Measurements from ENCODE around the gene MXRA7.
"Not testable (repeated sequence)": the region's sequence is repeated elsewhere in the genome, so short reads cannot be mapped to it uniquely, and the experiment has no call there.

The MXRA7 gene, protein sequence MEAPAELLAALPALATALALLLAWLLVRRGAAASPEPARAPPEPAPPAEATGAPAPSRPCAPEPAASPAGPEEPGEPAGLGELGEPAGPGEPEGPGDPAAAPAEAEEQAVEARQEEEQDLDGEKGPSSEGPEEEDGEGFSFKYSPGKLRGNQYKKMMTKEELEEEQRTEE

DNA sequence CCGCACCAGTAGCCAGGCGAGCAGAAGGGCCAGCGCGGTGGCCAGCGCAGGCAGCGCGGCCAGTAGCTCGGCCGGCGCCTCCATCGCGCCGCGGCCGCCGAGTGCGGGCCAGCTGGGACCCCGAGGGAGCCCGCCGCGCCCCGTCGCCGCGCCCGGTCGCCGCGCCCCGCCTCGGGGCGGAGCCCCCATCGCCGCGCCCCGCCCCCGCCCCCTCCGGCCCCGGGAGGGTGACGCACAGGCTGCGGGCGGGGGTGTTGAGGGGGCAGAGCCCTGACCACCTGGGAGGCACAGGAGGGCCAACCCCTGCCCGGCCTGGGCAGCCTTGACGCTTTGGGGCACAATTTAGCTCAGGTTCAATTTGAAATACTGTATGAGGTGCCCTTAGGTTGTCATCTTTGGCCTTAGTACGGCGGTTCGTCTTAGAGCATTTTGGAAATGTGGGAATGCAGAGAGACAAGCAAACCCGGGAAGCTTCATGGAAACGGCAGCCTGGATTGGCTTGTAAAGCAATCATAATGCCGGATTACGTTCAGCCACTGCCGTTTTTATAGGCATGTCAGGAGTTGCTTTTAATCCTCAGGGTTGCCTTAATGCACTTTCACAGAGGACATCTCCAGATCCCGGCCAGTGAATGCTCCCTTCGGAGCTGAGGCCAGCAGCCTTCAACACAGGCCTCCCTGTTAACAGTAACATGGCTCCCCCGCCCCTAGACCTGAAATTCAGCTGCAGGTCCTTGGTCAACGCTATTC, at the start of gene MXRA7:
MXRA7 (minus strand) TSS at position 103 of the 749 bp plus-strand sequence; CDS start at position 84, 19 bp downstream.
- peak in 1 of 2 donors; percentile 45 for DNase-seq (ENCODE audit: low read depth in 2 of 2)

DNA sequence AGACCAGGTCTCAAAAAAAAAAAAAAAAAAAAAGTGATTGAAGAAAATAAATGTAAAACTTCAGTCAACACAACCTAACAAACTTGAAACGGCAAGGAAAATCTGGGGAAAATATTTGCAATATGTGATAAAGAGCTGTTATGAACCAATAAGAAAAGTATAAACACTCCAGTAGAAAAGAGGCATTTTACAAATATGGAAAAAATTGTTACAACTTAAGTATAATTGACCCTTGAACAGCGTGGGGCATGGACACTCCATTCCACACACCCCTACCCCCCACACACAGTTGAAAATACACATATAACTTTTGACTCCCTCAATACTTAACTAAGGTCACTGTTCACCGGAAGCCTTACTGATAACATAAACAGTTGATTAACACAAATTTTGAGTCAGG, 47.8 kb upstream of the MXRA7 start:
- DNase-seq (ENCODE audit: low read depth in 2 of 2): no peak

DNA sequence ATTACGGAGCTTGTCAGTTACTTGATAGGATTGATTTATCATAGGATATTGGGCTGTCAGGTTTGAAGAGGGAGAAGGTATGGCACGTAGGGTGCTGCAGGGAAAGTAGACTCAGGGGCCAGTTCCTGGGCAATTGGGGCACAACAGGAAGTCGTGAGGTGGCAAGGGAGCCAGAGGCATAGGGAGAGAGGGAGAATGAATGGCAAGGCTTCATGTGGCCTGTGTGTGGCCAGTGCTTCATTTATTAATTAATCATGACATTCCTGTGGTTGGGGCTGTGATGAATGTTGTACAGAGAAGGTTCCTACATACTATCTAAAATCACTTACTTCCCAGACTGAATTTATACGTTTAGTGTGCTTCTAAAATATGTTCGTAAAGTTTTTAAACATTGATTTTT, 46.5 kb upstream of the MXRA7 start:
- no peak for DNase-seq (ENCODE audit: low read depth in 2 of 2)

DNA sequence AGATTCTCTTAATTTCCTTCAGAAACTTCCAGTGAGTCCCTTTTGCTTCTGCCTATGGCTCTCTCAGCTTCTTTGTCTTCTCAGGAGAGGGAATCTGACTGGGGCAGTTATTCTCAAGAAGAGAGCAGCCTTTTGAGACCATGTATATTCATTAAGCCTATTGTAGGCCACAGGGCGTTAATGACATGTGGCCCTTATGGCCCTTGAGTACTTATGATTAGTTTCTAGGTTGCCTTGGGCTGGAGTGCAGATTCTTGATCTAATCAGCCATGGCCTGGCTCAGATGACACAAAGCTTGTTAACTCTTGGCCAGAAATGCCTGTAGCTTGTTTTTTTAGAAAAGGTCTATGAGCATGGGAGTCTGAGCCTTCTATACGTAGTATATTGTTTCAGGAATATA, 44.5 kb upstream of the MXRA7 start:
- no peak for DNase-seq (ENCODE audit: low read depth in 2 of 2)

DNA sequence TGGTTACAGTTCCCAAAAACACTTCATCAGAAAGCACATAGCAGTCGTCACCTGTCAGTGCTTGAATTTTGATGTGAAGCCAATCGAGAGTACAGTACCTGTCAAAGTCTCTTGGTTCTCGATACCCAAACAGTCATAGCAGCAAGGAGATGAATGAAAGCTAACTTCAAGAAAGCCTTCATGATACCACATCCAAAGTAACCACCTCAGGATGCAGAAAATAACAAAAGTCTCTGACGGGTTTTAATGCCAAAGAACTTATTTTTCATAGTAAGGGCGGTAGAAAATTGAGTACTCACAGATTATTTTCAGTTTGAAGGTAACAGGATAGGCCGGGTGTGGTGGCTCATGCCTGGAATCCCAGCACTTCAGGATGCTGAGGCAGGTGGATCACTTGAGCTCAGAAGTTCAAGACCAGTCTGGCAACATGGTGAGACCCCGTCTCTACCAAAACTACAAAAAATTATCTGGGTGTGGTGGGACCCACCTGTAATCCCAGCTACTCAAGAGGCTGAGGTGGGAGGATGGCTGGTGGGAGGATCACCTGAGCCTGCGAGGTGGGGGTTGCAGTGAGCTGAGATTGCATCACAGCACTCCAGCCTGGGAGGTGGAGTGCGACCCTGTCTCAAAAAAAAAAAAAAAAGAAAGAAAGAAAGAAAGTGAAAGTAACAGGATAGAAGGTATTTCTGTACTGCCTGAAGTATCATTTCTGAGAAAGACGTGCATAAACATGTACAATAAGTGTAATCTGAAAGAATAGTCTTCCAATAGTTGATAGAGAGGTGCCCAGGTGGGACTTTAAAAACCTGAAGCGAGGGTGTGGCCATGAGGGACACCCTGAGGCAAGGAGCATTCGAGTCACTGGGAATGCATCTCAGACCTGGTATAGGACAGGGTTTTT, 42.5 kb upstream of the MXRA7 start:
- DNase-seq (ENCODE audit: low read depth in 2 of 2): no peak

DNA sequence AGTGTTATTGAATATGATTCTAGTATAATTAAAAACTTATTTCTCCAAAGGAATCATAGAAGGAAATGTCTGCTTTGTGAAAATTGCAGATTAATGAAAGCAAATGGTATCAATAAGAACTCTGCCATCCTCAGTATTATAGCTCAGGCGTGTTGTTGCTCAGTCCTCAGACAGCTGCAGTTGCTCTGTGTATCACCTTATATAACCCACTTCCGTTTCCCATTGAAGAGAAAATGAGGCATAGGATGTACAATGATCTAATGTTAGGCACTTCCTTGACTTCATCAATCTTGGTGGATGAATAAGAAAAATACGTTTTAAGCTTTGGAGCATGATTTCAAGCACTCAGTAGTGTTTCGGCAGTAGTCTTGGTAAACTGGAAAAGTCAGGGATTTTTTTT, 41.2 kb upstream of the MXRA7 start:
- no peak for DNase-seq (ENCODE audit: low read depth in 2 of 2)

DNA sequence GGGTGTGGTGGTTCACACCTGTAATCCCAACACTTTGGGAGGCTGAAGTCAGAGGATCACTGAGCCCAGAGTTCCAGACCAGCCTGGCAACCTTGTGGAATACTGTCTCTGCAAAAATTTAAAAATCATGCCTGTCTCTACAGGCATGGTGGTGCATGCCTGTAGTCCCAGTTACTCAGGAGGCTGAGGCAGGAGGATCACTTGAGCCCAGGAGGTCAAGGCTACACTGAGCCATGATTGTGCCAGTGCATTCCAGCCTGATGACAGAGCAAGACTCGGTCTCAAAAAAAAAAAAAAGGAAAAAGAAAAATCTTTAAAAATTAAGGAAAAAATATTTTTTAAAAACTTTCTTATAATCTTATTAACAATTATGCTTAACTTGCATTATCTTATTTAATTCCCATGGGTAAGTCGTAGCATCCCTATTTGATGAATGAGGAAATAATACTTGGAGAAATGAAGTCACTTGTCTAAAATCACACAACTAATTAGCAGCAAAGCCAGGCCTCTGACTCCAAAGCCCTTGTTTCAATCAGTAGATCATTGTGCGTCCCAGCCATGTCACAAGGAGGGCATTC, 40.7 kb upstream of the MXRA7 start:
- DNase-seq (ENCODE audit: low read depth in 2 of 2): no peak

DNA sequence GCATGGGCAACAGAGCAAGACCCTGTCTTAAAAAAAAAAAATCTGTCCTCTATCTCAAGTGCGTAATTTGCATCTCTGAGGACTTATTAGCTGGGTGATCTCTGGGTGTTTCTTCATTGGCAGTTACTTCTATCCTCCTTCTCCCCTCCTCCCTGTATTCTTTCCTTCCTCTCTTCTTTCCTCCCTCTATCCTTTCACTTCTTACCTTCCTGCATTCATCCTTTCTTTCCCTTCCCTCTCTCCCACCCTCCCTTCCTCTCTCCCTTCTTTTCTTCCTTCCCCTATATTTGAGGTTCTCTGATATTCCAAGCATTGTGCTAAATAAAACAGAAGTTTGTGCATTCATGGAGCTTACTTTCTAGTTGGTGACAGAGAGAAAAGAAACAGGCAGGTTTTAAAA, 37.9 kb upstream of the MXRA7 start:
- DNase-seq (ENCODE audit: low read depth in 2 of 2): no peak

DNA sequence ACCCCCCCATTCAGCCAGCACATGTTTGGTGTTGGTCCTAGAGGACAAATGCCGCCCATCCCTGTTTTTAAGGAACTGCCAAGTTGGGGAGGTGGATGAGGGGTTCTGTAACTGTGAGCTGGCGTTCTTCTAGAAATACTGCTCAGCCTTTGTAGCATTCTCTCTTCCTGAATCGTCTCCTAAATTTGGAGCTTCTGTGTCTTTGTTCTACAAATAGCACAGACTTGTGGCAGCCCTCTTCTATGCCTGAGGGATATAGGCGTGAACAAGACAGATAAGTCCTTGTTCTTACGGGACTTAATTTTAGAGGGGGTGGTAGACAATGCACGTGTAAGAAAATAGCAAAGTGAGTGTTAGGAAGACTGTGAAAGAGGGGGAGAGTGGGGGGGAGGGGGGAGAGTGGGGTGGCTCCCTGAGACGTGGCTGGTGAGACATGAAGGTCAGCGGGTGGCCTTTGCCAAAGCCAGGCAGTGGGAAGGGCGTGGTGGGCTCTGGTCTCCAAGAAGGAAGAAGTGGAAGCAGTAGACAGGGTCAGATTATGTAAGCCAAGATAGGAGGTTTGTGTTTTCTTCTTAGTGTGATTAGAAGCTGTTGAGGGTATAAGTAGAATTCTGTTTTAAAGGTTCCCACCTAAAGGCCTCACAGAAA, 37.1 kb upstream of the MXRA7 start:
- DNase-seq (ENCODE audit: low read depth in 2 of 2): no peak

DNA sequence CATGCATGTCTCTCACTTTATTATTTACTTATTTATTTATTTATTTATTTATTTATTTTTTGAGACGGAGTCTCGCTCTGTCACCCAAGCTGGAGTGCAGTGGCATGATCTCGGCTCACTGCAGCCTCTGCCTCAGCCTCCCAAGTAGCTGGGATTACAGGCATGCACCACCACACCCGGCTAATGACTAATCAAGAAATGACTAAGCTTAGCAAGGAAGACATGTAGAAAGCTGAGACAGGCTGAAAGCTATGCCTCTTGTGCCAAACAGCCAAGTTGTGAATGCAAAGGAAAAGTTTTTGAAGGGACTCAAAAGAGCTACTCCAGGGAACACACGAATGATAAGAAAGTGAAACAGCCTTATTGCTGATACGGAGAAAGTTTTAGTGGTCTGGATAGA, 35.0 kb upstream of the MXRA7 start:
- not testable (repeated sequence) for DNase-seq (ENCODE audit: low read depth in 2 of 2)

DNA sequence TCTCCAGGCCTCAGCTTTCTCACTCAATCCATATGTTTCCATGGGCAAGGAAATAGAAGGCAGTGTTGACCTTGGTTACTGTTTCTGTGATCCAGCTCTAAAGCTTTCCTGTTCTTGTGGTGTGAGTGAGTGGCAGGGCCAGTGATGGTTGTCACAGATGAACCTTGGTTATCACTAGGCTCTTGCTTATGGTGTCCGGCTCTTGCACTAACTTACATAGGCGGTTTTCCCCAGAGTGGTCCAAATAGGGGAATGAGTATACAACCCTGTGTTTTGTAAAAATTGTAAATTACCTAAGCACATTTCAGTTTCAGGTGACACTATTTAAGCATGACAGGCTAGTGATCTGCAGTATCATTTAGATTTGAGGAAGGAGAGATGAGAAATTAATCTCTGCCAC, 34.0 kb upstream of the MXRA7 start:
- no peak for DNase-seq (ENCODE audit: low read depth in 2 of 2)

DNA sequence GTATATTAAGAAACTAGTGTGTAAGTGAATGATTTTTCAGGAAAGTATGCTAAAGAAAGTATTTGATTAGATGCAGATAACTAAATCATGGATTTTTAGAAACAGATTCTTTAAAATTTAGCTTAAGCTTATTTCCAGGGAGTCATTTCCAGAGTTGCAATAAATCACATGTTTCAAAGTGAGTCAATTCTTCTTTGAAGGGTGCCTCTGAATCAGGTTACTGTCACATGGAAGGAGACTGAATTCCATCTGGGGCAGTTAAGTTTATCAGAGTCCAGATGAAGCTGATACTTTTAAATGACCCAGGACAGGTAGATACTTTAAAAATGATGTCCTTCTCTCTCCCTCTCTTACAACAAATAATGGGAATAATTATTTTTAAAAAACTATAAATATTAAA, 32.2 kb upstream of the MXRA7 start:
- DNase-seq (ENCODE audit: low read depth in 2 of 2): no peak

DNA sequence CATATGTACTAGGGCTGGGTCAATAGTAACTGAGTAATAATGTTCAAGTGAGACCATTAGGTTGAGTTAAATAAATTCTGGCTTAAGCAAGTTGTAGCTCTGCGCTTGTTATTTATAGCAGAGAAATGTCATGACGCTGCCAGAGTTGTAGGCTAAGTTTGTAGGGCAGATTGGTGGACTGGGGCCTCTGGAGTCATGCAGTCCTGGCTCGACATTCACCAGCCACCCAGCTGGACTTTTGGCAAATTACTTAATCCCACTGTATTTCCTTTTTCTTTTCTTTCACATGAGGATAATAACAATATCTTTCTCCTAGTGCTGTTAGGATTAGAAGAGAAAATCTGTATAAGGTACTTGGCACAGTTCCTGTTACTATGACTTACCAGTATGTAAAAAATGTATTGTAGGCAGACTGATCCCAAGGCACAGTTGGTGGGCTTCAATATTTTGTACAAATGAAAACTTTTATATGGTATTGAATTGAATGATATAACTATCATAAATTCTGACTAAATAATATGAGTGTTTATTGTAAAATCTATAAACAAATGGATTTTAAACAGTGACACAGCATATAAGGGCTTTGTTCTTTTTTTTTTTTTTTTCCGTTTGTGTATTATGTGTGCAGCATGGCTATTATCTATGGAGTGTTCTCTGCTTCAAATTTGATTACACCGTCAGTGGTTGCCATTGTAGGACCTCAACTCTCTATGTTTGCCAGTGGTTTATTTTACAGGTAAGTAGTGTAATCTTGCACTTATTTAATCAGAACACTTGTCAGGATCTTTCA, 29.8 kb upstream of the MXRA7 start:
- DNase-seq (ENCODE audit: low read depth in 2 of 2): no peak

DNA sequence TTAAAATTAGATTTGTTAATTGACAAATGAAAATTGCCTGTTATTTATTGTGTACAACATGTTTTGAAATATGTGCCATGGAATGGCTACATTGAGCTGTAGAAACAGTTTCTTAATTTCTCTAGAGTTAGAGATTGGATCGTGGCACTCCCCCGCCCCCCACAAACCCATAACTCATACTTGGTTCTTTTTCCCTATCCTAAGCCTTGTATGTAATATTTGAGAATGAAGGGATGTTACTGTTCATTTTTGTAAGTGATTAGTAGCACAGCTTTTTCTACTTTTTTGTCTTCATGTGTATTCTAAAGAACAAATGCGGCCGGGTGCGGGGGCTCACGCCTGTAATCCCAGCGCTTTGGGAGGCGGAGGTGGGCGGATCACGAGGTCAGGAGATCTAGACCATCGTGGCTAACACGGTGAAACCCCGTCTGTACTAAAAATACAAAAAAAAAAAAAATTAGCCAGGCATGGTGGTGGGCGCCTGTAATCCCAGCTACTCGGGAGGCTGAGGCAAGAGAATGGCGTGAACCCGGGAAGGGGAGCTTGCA, 28.9 kb upstream of the MXRA7 start:
- DNase-seq (ENCODE audit: low read depth in 2 of 2): not testable (repeated sequence)

DNA sequence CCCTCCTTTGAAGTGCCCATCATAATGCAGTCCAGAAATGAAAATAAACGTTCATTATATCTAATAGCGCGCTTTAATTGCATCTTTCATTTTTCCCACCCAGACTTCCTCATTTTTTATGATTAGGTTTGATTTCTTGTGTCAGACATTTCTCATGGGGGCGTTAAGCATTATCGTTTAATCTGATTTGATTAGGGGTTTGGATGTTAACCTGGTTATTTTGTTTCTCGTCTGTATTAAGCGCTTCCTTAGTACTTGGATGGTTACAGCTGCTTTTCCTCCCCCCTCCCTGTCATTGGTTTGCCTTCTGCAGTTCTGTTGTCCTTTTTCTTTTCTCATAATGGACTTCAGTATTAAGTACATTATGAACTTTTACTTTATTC, 27.7 kb upstream of the MXRA7 start:
- DNase-seq (ENCODE audit: low read depth in 2 of 2): no peak

DNA sequence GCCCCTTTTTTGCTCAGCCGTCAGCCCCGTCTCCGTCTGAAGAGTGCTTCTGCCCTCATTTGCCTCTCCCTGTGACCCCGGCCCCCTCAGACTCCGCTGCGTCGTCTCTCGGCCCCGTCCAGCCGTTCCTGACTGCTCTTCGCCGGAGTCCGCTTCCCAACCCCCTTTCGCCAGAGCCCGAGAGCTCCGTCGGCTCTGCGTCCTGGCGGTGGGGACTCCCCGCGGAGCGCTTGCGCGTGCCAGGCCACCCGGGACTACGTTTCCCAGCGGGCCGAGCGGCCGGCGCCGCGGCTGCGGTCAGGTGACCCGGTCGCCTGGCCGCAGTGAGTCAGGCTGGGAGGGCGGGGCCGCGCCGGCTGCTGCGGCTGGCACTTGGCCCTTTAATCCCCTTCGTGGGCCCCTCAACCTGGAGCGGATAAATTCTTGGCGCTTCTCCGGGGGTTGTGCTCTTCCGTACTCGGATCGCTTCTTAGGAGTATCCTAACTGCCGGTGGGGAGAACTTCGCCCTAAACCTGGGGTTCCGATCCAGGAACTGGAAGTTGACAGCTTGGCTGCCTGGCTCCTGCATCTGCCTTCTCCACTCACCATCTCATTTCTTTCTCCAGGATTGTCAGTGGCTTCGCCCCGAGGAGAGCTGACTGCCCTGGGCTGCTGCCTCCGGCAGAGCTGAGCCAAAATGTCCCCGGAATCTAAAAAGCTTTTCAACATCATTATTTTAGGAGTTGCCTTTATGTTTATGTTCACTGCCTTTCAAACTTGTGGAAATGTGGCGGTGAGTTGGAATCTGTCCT, 27.1 kb upstream of the MXRA7 start, which contains the start of gene MFSD11:
MFSD11 (plus strand) TSS at position 444 of the 792 bp plus-strand sequence; CDS start at position 678, 234 bp downstream.
- DNase-seq (ENCODE audit: low read depth in 2 of 2): peak; percentile 80 to 90

DNA sequence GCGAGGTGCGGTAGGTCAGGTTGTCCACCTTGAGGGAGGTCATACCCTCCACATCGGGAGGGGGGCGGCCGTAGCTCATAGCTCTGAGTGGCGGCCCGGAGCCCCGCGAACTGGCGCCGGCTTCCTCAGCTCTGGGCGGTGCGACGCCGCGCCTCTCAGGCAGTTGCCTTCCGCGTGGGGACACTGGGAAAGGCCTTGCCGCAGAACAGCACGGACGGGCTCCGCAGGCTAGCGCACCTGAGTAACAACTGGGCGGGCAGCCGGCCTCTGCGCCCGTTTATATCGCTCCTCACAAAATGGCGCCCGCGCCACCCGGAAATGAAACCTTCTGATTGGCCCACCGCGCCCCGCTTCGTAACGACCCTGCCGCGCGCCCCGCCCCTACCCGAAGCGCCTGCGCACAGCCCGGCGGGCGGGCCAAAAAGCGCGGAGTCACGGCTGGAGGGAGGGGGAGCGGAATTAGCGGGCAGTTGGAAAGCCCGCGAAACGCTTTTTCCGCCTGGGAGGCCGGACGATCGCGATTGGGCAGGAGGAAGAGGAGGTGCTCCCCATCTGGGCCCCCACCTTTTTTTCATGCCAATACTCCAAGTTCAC, 26.4 kb upstream of the MXRA7 start, which contains the start of gene SRSF2:
SRSF2 (minus strand) TSS at position 250 of the 594 bp plus-strand sequence; CDS start at position 79, 171 bp downstream.
- DNase-seq (ENCODE audit: low read depth in 2 of 2): peak; percentile 95 to 99

DNA sequence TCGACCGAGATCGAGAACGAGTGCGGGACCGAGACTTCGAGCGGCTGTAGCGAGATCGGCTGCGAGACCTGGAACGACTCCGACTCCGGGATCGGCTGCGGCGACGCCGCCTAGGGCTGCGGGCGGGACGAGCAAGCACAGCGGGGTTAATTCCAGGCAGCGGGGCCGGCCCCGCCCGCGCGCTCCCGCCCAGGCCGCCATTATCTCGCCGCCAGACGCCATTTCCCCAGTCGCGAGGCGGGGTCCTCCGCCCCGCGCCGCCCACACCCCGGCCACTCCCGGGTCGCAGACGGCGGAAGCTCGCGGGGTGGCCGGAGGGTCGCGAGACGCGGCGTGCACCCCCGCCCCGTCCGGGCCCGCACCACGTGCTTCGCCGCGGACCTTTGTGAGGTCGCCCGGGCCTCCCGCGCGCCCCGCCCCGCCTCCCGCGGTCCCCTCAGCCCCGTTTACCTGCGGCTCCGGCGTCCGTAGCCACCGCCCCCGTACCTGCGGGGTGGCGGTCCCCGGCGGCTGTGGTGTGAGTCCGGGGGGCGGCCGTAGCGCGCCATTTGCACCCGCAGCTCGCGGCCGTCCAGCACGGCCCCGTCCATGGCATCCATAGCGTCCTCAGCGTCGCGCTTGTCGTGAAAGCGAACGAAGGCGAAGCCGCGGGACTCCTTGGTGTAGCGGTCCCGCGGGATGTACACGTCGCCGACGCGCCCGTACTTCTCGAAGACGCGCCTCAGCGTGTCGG, 25.8 kb upstream of the MXRA7 start:
- DNase-seq (ENCODE audit: low read depth in 2 of 2): peak in 1 of 2 donors; percentile 55

All from stimulated activated CD8-positive, alpha-beta memory T cell treated with anti-CD3 and anti-CD28 coated beads, Interleukin-15, amount 100 ng/mL, for 4 hours (primary cell).